HG03575 (cell line): ENCODE measurements around the gene CUL9.
A peak's percentile ranks its signal among the peaks of the same experiment; 100 is the strongest.
"Not testable (repeated sequence)": the region's sequence is repeated elsewhere in the genome, so short reads cannot be mapped to it uniquely, and the experiment has no call there.

Experiments
- ATAC-seq: cut with Tn5 transposase; IDR thresholded peaks from one replicate; pipeline ENCODE4 v1.9.1; 2021; ENCODE audit not compliant: unreplicated experiment, insufficient number of reproducible peaks, low FRiP score; ENCODE audit errors: extremely low read depth

CUL9 gene

DNA sequence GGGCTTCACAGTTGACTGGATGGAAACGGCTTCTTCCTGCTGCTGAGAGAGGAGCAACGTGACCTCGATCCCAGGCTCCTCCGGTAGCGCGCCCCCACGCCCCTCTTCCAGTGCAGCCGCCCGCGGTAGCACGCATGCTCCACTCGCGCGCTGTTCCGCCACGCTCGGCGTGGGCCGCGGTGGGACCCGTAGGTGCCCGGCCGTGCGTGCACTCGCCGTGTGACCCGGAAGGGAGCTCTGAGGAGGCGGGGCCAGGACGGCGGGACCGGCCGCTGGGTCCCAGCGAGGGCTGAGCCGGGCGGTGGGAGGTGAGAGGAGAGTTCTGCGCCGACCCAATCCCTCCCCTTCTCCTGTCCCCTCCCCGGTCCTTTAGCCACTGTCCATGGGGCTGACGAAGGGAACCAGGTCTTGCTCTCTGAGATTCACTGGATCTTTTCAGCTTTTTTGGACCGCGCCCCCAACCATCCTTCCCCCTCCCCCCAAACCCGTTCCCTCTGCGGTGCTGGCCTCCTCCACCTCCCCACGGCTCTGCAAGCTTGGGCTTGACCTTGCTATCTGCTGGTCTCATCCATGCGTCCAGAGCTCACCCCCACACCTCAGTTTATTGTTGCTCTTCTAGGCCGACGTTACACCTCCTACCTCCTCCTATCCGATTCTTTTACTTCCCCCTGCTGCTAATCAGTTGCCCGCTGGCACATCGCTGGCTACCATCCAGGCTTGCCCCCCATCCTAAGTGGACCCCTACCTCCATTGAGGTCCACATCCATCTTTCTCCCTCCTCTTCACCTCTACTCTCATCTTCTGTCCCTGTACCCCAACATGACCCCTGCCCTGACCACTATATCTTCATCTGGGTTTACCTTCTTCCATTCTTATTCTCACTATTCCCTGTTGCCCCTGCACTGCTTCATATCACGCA, at the start of gene CUL9:
CUL9 (plus strand) TSS at position 255 of the 919 bp plus-strand sequence. CDS start 2,115 bp downstream, outside the sequence.
- no peak for ATAC-seq

DNA sequence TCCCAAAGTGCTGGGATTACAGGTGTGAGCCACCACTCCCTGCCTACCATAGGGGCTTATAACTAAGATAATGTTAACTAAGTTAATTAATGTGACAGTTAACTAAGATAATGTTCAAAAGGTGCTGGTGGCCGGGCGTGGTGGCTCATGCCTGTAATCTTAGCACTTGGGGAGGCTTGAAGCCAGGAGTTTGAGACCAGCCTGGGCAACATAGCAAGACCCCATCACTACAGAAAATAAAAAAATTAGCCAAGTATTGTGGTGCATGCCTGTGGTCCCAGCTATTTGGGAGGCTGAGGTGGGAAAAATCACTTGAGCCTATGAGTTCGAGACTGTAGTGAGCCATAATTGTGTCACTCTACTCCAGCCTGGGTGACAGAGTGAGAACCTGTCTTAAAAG, 43.7 kb upstream of the CUL9 start:
- no peak for ATAC-seq

DNA sequence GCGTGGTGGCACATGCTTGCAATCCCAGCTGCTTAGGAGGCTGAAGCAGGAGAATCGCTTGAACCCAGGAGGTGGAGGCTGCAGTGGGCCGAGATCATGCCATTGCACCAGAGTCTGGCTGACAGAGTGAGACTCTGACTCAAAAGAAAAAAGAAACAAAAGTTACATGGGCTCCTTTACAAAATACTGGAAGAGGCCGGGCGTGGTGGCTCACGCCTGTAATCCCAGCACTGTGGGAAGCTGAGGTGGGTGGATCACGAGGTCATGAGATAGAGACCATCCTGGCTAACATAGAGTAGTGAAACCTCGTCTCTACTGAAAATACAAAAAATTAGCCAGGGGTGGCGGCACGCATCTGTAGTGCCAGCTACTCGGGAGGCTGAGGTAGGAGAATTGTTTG, 42.0 kb upstream of the CUL9 start:
- not testable (repeated sequence) for ATAC-seq

DNA sequence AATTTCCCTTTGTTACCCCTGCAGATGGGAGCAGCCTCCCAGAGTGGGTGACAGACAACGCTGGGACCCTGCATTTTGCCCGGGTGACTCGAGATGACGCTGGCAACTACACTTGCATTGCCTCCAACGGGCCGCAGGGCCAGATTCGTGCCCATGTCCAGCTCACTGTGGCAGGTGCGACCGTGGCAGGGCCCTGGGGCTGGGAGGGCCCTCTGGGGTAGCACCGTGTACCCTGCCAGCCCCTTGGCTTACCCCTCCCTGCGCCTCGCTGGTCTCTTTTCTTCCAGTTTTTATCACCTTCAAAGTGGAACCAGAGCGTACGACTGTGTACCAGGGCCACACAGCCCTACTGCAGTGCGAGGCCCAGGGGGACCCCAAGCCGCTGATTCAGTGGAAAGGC, 40.4 kb upstream of the CUL9 start:
- no peak for ATAC-seq

DNA sequence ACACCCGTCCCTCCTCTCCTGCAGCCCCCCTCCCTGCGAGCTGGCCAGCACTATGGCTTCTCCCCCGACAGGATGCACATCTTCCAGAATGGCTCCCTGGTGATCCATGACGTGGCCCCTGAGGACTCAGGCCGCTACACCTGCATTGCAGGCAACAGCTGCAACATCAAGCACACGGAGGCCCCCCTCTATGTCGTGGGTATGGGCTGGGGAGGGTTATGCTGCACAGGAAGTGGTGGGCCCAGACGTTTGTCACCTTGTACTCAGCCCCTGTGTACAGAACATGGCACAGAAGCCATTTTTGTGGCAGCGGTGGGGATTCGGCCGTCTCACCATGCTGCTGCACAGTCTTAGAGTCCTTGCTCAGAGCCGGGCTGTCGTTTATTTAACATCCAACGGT, 39.9 kb upstream of the CUL9 start:
- ATAC-seq = no peak

DNA sequence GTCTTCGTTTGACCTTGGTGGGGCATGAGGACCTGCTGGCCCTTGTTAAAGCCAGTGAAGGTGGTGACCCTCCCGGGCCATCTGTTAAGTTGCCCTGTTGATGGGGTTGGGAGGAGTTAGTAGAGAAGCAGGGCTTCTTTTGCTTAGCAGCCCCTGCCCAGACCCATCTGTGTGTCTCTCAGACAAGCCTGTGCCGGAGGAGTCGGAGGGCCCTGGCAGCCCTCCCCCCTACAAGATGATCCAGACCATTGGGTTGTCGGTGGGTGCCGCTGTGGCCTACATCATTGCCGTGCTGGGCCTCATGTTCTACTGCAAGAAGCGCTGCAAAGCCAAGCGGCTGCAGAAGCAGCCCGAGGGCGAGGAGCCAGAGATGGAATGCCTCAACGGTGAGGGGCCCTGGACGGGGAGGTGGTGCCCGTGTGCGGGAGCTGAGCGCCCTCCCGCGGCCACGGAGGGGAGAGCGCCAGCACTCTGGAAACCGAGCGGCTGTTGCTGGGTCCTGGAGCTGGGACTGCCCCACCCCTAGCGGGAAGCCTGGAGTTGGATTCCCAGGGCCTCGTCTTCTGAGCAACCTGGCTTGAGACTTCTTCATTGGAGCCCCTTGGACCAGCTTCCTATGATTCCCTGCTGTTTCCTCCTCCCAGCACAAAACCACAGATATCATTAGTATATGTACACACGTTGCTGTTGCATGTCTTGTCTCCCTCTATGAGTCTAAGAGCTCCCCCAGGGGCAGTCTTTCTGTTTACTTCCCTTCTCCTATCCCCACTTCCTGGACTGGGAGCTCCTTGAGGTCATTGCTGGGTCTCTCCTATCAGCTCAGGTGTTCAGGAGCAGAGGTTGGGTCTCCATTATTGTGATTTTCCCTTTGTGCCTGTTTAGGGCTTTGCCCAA, 38.5 kb upstream of the CUL9 start:
- no peak for ATAC-seq

DNA sequence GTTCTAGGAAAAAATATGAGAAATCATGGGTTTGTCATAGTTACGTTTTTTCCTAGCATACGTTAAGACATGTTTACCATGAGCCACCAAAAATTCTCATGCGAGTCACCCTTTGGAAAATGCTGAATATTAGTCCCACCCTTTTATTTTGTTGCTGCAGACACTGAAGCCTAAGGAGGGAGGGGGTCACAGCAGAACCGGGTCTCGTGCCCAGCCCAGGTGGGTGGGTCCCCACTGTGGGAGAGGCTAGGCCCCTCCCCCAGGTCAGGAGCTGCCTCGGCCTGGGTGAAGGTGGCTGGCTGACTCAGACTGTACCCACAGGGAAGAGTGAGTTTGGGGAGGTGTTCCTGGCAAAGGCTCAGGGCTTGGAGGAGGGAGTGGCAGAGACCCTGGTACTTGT, 37.1 kb upstream of the CUL9 start:
- no peak for ATAC-seq

DNA sequence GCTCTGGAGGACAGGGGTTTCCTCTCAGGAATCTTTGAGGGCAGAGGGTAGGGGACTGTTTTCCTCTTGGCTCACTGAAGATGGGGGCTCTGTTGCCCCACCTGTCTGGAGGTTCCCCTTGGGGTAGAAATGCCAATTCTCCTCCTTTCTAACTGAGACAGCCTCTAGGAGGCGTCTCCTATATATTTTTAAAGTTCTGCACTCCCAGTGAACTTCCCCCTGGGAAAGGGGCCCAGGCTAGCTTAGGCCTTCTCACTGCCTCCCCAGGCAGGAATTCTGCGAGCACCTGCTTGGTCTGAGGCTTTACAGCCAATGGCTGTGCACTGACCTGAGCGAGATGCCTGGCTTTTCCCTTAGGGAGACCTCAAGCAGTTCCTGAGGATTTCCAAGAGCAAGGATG, 35.7 kb upstream of the CUL9 start:
- no peak for ATAC-seq

DNA sequence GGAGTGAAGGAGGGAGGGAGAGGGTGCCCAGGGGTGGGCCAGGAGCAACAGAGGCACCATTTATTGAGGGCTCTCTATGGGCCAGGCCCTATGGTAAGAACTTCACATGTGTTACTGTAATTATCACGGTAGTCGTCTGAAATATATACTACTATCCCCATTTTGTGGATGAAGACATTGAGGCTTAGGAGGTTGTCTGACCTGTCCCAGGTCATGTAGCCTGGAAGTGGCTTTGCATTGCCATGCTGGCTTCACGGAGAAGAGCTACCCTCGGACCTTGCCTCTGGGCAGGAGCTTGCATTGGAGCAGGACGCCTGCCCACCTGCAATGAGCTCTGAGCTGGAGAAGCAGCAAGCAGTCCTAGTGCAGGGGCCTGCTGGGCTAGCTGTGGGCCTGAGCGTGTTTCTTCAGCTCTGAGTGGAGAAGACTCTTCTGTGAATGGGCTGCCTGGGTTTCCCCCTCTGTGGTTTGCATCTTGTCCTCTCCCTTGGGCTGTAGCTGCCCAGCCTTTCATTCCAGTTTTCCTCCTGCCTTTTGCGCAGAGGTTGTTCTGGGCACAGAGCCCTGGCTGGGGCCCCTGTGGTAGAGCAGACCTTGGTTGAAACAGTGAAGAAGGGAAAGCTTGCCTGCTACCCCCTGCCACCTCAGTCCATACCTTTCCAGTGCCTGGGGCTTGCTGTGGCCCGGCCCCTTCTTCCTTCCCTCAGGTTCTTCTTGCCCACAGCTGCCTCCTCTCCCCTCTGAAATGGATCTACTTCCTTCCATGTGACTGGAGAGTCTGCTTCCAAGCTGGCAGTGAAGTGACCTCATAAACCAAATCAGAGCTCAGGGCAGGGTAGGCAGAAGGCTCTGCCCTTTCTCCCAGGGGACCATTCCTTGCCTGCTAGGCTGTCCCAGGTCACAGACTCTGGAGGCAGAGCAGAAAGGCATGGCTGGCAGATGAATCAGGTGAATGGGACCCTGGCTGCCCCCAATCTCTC, 35.0 kb upstream of the CUL9 start:
- no peak for ATAC-seq

DNA sequence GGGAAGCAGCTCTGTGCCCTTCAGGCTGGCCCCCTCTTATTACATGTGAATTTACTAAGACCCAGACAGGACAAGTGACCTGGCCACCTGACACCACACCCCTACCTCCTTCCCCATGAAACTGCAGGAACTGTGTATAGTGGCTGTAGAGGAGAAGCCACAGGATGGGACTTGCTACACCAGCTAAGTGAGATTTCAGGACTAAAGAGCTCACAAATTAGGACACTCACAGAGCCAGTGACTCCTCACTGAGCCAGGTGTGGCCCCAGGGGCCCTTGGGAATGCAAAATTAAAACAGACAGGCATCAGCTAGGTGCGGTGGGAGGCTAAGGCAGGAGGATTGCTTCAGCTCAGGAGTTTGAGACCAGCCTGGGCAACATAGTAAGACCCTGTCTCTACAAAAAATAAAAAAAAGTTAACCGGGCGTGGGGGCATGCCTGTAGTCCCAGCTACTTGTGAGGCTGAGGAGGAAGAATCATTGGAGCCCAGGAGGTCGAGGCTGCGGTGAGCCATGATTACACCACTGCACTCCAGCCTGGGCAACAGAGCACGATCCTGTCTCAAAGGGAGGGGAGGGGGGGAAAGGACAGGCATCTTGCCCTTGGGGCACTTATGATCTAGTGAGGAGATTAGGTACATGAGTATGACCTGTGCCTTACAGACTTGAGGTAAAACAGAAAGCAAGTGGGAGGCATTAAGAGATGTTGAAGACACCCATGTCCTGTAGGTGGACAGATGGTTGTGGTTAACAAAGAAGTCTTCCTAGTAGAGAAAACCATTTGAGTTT, 34.1 kb upstream of the CUL9 start:
- no peak for ATAC-seq

DNA sequence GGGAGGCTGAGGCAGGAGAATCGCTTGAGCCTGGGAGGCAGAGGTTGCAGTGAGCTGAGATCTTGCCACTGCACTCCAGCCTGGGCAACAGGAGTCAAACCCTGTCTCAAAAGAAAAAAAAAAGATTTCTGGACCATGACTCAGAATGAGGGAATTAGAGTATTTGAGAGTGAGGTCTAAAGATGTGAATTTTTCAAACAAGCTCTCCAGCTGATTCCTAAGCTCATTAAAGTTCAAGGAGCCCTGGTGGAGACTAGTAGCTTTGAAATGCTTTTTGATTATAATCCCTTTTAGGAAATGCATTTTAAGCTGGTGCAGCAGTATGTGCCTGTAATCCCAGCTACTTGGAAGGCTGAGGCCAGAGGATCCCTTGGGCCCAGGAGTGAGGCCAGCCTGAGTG, 32.7 kb upstream of the CUL9 start:
- ATAC-seq = no peak

DNA sequence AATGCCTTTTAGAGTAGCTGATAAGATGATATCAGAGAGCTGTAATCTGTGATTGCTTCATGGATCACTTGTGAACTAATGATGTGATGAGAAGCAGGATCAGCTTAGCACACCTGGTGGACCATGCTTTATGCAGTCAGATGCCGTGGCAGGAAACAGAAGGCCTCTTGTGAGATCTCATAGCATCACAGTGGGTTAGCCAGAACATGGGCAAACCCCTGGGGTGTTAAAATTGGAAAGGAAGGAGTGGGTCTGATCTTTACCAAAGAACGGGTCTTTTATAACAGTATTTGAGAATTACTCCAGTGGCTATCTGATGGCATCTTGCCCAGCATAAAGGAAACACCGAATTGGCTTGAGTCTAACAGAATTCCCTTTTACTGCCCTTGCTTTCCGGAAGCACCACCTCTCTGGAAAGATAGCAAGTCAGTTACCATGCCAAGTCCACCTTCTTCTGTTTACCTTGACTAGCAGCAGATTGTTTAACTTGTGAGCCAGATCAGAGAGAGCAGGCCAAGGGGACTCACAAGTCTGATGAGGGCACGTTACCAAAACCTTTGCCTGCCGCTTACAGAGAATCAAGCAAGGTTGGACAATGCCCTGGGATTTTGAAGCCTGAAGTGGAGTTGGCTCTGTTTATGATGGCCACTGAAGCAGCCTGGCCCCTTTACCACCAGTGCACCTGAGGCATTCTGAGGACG, 31.8 kb upstream of the CUL9 start:
- ATAC-seq = no peak

DNA sequence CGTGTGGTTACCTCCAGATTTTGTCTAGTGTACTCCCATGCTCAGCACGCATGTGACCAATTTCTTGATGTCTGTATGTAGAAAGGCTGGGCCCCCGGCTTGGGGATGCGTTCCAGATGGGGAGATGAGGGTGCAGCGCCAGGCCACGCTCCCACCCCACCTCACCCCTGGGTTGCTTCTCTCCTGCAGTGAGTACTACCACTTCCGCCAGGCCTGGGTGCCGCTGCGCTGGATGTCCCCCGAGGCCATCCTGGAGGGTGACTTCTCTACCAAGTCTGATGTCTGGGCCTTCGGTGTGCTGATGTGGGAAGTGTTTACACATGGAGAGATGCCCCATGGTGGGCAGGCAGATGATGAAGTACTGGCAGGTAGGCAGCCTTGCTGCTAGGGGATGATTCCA, 22.4 kb upstream of the CUL9 start:
- no peak for ATAC-seq

DNA sequence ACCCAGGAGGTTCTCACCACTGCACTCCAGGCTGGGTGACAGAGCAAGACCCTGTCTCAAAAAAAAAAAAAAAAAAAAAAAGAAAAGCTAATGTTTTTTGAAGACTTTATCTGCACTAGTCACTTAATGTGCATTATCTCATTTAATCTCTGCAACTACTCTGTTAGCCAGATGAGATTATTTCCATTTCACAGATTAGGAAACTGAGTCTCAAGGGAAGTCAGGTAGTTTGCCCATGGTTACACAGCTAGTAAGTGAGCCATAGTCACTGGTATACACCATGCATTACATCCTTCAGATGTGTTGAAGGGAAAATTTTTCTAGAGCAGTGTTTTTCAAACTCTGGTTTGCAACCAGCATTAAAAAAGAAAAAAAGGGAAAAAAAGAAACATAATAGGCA, 18.1 kb upstream of the CUL9 start:
- no peak for ATAC-seq

DNA sequence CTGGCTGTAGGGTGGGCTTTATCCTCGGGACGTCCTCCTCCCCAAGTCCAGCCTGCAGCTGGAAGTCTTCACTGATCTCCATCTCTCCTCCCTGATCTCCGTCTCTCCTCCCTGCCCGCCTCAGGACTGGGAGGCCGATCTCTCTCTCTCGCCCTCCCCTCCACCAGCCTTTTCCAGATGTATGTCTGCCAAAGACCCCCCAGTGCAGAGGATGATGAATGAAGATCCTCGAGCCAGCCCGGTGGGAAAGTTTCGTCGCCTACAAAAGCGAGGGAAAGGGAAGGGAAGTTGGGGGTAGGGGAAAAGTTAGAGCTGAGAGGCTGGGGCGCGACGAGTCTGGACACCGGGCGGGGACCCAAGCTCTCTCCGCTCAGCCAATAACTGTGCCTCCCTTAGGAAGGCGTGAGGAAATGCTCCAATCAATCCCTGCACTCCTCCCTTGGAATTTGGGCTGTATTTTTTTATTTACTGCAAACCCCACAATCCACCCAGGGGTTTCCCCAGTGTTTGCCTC, 11.5 kb upstream of the CUL9 start:
- no peak for ATAC-seq

DNA sequence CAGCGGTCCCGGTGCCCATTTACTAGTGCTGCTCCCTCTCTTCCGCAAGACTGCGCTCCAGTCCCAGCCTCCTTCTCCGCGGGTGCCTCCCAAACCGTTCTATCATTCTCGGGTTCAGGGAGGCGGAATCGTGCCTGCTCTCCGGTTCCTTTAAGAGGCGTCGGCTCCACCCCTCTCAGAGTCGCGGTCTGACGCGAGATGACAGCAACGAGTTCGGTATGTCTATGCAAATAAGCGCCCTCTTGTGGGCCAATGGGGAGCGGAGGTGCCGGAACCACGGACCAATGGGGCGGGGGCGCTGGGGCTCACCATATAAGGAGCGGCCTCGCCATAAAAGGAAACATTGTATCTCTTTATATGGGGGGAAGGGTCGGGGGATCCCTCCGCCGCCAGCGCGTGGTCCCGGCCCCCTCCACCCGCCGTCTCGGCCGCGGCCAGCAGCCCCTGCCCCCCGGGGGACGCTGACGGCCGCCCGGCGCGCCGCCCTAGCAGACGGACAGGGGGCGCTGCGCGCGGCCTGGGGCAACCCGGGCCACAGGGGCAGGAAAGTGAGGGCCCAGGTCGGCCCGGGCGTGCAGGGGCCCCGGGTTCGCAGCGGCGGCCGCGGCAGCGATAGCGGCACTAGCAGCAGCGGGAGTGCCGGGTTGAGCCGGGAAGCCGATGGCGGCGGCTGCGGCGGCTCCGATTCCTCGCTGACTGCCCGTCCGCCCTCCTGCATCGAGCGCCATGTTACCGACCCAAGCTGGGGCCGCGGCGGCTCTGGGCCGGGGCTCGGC, 10.9 kb upstream of the CUL9 start, which contains the start of gene SRF:
SRF (plus strand) TSS at position 339 of the 776 bp plus-strand sequence; CDS start at position 727, 388 bp downstream.
- ATAC-seq = peak; percentile 26

DNA sequence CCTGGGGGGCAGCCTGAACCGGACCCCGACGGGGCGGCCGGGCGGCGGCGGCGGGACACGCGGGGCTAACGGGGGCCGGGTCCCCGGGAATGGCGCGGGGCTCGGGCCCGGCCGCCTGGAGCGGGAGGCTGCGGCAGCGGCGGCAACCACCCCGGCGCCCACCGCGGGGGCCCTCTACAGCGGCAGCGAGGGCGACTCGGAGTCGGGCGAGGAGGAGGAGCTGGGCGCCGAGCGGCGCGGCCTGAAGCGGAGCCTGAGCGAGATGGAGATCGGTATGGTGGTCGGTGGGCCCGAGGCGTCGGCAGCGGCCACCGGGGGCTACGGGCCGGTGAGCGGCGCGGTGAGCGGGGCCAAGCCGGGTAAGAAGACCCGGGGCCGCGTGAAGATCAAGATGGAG, 10.3 kb upstream of the CUL9 start:
- no peak for ATAC-seq
